Kidney (tissue), 14 donors: ENCODE results near the gene CFDP1. TPM values are rescaled to one million over a fixed set of nuclear protein-coding genes. Genes with fewer than 3 reads are reported as not detected.

ENCODE experiments used
- DNase-seq, 5 donors: peaks; one replicate each; pipeline ENCODE4 v3.0.0-alpha.2; 2013 to 2020
- FAIRE-seq: peaks from 2 replicates; lab custom pipeline; 2012; peaks lifted over from hg19 to GRCh38; lab: Jason Lieb, UNC
- H3K27ac ChIP-seq, 2 donors: one replicate each; pipeline ENCODE4 v1.7.0; 2013; ENCODE audit warnings: low read depth in 2 of 2, low read length in 2 of 2, inconsistent platforms in 1 of 2
- H3K27me3 ChIP-seq: one replicate; pipeline ENCODE4 v1.7.1; 2013; ENCODE audit warnings: low read length, inconsistent platforms; ENCODE audit not compliant: control insufficient read depth, insufficient read depth
- H3K36me3 ChIP-seq, 3 donors: one replicate each; pipeline versions ENCODE4 v1.7.0 to v1.7.1; 2013; ENCODE audit warnings: low read length in 3 of 3, control low read depth in 1 of 3, inconsistent platforms in 1 of 3; ENCODE audit not compliant: insufficient read depth in 3 of 3, control insufficient read depth in 2 of 3
- H3K4me1 ChIP-seq, 3 donors: one replicate each; pipeline versions ENCODE4 v1.7.0 to v1.7.1; 2013; ENCODE audit warnings: low read length in 3 of 3, inconsistent platforms in 1 of 3, low read depth in 1 of 3; ENCODE audit not compliant: control insufficient read depth in 2 of 3, insufficient read depth in 2 of 3
- H3K4me3 ChIP-seq, 3 donors: one replicate each; pipeline versions ENCODE4 v1.7.0 to v1.8.1; 2013; ENCODE audit warnings: low read length in 3 of 3, control low read depth in 1 of 3, inconsistent platforms in 1 of 3
- H3K9ac ChIP-seq, 3 donors: one replicate each; pipeline versions ENCODE4 v1.7.0 to v1.7.1; 2013; ENCODE audit warnings: low read length in 3 of 3, control low read depth in 1 of 3, inconsistent platforms in 1 of 3
- H3K9me3 ChIP-seq, 3 donors: one replicate each; pipeline versions ENCODE4 v1.7.0 to v1.7.1; 2013; ENCODE audit warnings: low read length in 3 of 3, control low read depth in 1 of 3, inconsistent platforms in 1 of 3; ENCODE audit not compliant: control insufficient read depth in 2 of 3, insufficient read depth in 1 of 3
- intact Hi-C: fragments of 100-400 bp; cut with DNase I; formaldehyde crosslinking; loops from one replicate; pipeline ENCODE4 v1.11.1; 2022
- polyA plus RNA-seq: library from polyadenylated mRNA; stranded (reverse); fragments of 350-450 nt; fragmentation: Illumina TruSeq; extraction: RNeasy Lipid Tissue Mini Kit (QIAGEN cat#74804); gene quantifications from one replicate; pipeline ENCODE4 v1.2.3, GENCODE V29; 2014; ENCODE audit warnings: low read depth, low replicate concordance; ENCODE audit not compliant: insufficient read depth
- total RNA-seq: library from RNA; stranded (reverse); fragmentation: NEBNext Ultra II Directional; extraction: Animal tissue kit (Norgen Biotek cat#: 25700); gene quantifications from one replicate; pipeline ENCODE4 v1.2.1, GENCODE V29; 2021
- TF ChIP-seq, protein P1 (sequence below): IDR thresholded peaks from 3 replicates; pipeline ENCODE4 v1.5.1; 2012; ENCODE audit warnings: mild to moderate bottlenecking, moderate library complexity, borderline replicate concordance; ENCODE audit not compliant: insufficient read depth; ENCODE audit errors: extremely low read depth
- donor health status: control.
- donor health status: control.
- donor health status: control.
- donor health status: control.
- donor health status: control.
- donor health status: DM: yes; HTN: yes; CAD: no.
- donor health status: Normal renal cell carcinoma (clear cell type).

CFDP1 gene
- total and polyA plus RNA-seq, 2 donors from 2014 or later: 53.5 to 148 TPM

DNA sequence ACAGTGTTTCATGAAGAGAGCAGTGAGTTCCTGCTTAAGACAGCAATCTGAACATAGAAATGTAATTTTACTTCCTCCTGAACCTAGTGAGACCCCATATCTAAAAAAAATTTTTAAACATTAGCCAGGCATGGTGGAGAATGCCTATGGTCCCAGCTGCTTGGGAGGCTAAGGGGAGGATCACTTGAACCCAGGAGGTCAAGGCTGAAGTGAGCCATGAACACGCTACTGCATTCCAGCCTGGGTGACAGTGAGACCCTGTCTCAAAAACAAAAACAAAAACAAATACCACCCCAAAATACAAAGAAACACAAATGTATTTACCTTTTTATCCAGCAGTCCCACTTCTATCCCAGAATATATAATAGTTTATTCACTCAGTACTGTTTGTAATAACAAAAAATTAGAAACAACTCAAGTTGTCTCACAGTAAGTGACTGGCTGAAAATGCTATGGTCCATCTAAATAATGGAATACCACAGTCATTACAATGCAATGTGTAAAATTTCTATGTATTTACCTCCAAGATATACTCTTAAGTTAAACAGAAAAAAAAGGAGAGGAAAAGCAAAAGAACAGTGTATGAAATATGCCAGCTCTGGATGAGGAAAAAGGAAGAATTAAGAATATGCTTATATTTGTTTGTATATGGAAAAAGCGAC, 16.3 kb downstream of the CFDP1 start:
- peaks cover 3 to 5% (median 3%) of the 10 kb centered on the region in 3 donors for H3K36me3 ChIP-seq
- DNase-seq: no peak
- intact Hi-C loops: no loop called here
- TF ChIP-seq, protein P1, sequence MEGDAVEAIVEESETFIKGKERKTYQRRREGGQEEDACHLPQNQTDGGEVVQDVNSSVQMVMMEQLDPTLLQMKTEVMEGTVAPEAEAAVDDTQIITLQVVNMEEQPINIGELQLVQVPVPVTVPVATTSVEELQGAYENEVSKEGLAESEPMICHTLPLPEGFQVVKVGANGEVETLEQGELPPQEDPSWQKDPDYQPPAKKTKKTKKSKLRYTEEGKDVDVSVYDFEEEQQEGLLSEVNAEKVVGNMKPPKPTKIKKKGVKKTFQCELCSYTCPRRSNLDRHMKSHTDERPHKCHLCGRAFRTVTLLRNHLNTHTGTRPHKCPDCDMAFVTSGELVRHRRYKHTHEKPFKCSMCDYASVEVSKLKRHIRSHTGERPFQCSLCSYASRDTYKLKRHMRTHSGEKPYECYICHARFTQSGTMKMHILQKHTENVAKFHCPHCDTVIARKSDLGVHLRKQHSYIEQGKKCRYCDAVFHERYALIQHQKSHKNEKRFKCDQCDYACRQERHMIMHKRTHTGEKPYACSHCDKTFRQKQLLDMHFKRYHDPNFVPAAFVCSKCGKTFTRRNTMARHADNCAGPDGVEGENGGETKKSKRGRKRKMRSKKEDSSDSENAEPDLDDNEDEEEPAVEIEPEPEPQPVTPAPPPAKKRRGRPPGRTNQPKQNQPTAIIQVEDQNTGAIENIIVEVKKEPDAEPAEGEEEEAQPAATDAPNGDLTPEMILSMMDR: no peak
- H3K27me3 ChIP-seq: no peaks in the 10 kb centered on the region
- no peak for FAIRE-seq
- peaks cover 0 to 15% (median 12%) of the 10 kb centered on the region in 3 donors for H3K4me1 ChIP-seq
- H3K4me3 ChIP-seq: no peak overlapping the region
- no peak overlapping the region for H3K27ac ChIP-seq
- no peak overlapping the region for H3K9ac ChIP-seq
- H3K9me3 ChIP-seq: no peaks in the 10 kb centered on the region

DNA sequence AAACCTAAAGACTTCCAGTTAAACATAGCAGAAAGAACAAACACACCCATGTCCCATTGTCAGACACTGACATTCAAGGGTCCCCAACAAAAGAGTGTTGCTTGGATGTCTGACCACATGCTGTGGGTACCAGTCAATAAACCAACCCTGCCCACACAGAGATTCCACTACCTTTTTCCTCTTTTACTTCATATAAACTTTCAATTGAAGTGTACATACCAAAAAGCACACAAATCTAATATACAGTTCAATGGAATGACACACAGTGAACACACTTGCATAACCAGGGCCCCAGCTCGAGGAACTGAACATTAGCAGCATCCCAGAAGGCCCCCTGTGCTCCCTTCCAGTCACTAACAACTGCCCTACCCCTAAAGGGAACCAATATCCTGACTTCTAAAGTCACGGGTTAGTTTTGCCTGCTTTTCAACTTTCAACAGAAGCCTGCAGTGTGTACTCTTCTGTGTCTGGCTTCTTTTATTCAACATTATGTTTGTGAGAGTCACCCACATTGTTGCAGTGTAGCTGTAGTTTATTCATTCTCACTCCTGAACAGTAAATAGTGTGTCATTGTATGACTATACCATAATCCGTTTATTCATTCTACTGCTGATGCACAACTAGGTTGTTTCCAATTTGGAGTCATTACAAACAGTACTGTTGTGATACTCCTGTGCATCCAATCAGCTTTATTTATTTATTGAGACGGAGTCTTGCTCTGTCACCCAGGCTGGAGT, 18.0 kb downstream of the CFDP1 start:
- peaks cover 0 to 6% (median 4%) of the 10 kb centered on the region in 3 donors for H3K4me1 ChIP-seq
- TF ChIP-seq, protein P1: no peak
- no peaks in the 10 kb centered on the region for H3K27me3 ChIP-seq
- no peak for DNase-seq
- no peak overlapping the region for H3K9ac ChIP-seq
- H3K27ac ChIP-seq: no peak overlapping the region
- intact Hi-C loops: no loop called here
- peaks cover 3 to 7% (median 5%) of the 10 kb centered on the region in 3 donors for H3K36me3 ChIP-seq
- H3K9me3 ChIP-seq: no peaks in the 10 kb centered on the region
- no peak overlapping the region for H3K4me3 ChIP-seq
- no peak for FAIRE-seq

DNA sequence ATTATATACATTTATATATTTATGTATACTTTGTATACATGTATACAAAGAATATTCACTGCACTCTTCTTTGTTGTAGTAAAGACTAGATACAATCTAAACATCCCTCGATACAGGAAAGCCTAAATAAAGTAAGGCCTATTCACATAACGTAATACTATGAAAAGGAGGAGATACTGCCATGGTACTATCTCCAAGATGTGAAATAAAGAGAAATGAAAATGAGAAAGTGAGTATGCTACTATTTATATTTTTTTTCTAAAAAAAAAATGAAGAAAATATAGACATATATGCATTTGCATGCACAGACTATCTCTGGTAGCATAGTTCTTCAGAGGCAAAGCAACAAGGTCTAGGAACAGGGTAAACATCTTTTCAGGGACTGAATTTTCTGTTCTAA, 19.4 kb downstream of the CFDP1 start:
- peaks cover 5 to 7% (median 5%) of the 10 kb centered on the region in 3 donors for H3K36me3 ChIP-seq
- H3K9me3 ChIP-seq: no peaks in the 10 kb centered on the region
- H3K4me1 ChIP-seq: peaks cover 0 to 6% (median 2%) of the 10 kb centered on the region in 3 donors
- no peak for DNase-seq
- no peaks in the 10 kb centered on the region for H3K27me3 ChIP-seq
- TF ChIP-seq, protein P1: no peak
- intact Hi-C loops: no loop called here
- H3K4me3 ChIP-seq: no peak overlapping the region
- FAIRE-seq: no peak
- no peak overlapping the region for H3K27ac ChIP-seq
- no peak overlapping the region for H3K9ac ChIP-seq
